WERI-Rb-1 (cell line): Measurements from ENCODE around the gene CSGALNACT2.

ENCODE experiments used
- DNase-seq: peaks from one replicate; pipeline ENCODE4 v3.0.0-alpha.2; 2020
- H3K27ac ChIP-seq: fragments of 250-450 bp; sonication (Bioruptor Pico); 2 replicates; pipeline ENCODE4 v1.5.1; 2020; ENCODE audit warnings: mild to moderate bottlenecking, moderate library complexity
- H3K27me3 ChIP-seq: fragments of 250-450 bp; sonication (Bioruptor Pico); 2 replicates; pipeline ENCODE4 v1.5.1; 2021; ENCODE audit warnings: mild to moderate bottlenecking, low read depth, moderate library complexity; ENCODE audit not compliant: insufficient read depth, severe bottlenecking
- H3K36me3 ChIP-seq: fragments of 250-450 bp; sonication (Bioruptor Pico); 2 replicates; pipeline ENCODE4 v1.5.1; 2020; ENCODE audit warnings: mild to moderate bottlenecking, moderate library complexity
- H3K4me3 ChIP-seq: 2 replicates; pipeline ENCODE4 v1.5.1; 2011; ENCODE audit warnings: low read depth, mild to moderate bottlenecking, control low read depth, low read length
- H3K9me3 ChIP-seq: fragments of 250-450 bp; sonication (Bioruptor Pico); 2 replicates; pipeline ENCODE4 v1.5.1; 2021; ENCODE audit warnings: mild to moderate bottlenecking, moderate library complexity; ENCODE audit not compliant: severe bottlenecking
- CTCF ChIP-seq: IDR thresholded peaks from 2 replicates; pipeline ENCODE4 v1.5.1; 2011; ENCODE audit warnings: low read depth, mild to moderate bottlenecking, control low read depth, inconsistent platforms, low read length

CSGALNACT2 gene

DNA sequence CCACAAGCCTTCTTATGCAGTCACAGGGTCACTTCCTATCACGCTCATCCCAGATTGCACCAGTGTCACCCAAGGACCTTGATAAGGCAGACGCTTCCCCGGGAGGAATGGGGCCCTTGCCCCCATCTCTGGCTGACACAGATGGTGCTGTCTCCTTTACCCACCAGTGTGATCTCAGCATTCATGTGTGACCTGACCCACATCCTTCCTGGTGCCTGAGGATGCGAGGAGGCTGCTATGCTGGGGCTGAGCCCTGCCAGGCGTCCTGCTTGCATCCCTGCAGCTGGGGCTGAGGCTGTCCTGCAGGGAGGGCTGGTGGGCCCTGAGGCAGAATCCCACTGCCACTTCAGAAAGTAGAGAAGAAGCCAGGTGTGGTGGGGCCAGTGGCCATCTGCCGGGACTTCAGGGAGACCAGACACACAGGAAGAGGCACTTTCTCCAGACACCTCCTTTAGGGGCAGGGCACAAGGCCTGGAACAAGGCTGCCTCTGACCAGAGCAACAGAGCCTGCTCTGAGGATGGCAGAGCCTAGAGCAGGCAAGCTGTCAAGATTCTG lies 93.4 kb downstream of the CSGALNACT2 start:
- Histone ChIP-seq H3K4me3 (no peak overlapping the region), H3K36me3 (no peaks in the 10 kb centered on the region), H3K9me3 (no peaks in the 10 kb centered on the region), H3K27ac (no peak overlapping the region), H3K27me3 (peaks cover 18% of the 10 kb centered on the region)
- no peak for TF ChIP-seq CTCF
- peak; percentile 11 for DNase-seq

DNA sequence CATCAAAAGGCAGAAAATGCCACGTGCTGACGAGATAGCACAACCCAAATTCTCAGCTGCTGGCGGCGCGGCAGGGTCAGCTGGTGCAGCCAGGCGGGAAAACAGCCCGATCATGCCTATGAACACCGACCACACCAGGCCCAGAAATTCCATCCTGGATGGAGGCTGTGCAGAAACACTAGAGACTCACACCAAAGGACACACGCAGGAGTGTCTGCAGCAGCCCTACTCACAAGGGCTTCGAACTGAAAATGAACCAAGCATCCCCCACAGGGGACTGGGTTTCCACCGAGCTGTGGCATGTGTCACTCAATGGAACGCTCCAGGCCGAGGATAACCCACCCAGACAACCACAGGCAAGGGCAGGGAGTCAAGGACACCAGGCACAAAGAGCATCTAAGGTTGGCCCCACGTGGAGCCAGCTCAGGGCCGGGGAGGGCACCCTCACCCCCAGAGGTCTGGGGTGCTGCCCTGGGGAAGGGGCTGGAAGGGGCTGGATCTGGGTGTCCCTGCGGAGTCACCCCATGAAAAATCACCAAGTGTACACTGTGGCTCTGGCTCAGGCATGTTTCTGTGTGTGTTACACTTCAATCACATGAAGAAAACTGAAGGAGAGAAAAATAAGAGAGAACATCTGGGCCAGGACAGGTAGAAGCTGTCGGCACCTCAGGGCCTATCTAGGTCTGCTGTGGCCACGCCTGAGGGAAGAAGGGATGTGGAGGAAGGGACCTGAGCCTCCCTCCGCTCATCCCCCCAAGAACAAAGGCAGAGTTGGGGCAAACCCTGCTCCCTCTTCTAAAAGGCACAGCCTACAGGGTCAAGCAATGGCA lies 95.6 kb downstream of the CSGALNACT2 start:
- H3K9me3 ChIP-seq: no peaks in the 10 kb centered on the region
- no peak overlapping the region for H3K4me3 ChIP-seq
- H3K36me3 ChIP-seq: no peaks in the 10 kb centered on the region
- DNase-seq: peak; percentile 2
- peaks cover 14% of the 10 kb centered on the region for H3K27me3 ChIP-seq
- no peak for TF ChIP-seq CTCF
- H3K27ac ChIP-seq: no peak overlapping the region

- no peaks in the 10 kb centered on the region for H3K9me3 ChIP-seq
- H3K36me3 ChIP-seq: no peaks in the 10 kb centered on the region
- no peak overlapping the region for H3K4me3 ChIP-seq
- TF ChIP-seq CTCF: no peak
- peak; percentile 2 for DNase-seq
- no peak overlapping the region for H3K27ac ChIP-seq
- H3K27me3 ChIP-seq: peaks cover 10% of the 10 kb centered on the region
Observed at GRCh38 chr10:43234471-43235041, 96.3 kb downstream of the CSGALNACT2 start.
